Thoracic aorta (tissue), 2 donors: Measurements from ENCODE around the gene FAM47B. TPM values are rescaled to one million over a fixed set of nuclear protein-coding genes. Genes with fewer than 3 reads are reported as not detected.

Experiments used
- ATAC-seq: fragments of 150-250 bp; one replicate; pipeline ENCODE4 v1.8.0; 2017; ENCODE audit warnings: low read depth; ENCODE audit not compliant: insufficient number of reproducible peaks, low FRiP score
- DNase-seq: peaks from one replicate; pipeline ENCODE4 v3.0.0-alpha.2; 2020; ENCODE audit warnings: low spot score
- H3K27ac ChIP-seq, 2 donors: fragments of 200-600 bp; sonication (generic); 1 replicate in 1 of 2; 2 replicates in 1 of 2; pipeline ENCODE4 v1.5.1; 2016; ENCODE audit warnings: mild to moderate bottlenecking in 2 of 2, moderate library complexity in 2 of 2
- H3K27me3 ChIP-seq: fragments of 200-600 bp; sonication (generic); replicated peaks from 2 replicates; pipeline ENCODE4 v1.6.0; 2016; ENCODE audit warnings: mild to moderate bottlenecking; ENCODE audit not compliant: insufficient read depth
- H3K36me3 ChIP-seq: fragments of 200-600 bp; sonication (generic); one replicate; pipeline ENCODE4 v1.5.1; 2016
- H3K4me1 ChIP-seq, 2 donors: fragments of 200-600 bp; sonication (generic); 1 replicate in 1 of 2; 2 replicates in 1 of 2; pipeline versions ENCODE4 v1.5.1 to v1.6.0; 2016; ENCODE audit warnings: low read depth in 2 of 2, mild to moderate bottlenecking in 1 of 2; ENCODE audit not compliant: control insufficient read depth in 1 of 2
- H3K4me3 ChIP-seq: fragments of 200-600 bp; sonication (generic); 2 replicates; pipeline ENCODE4 v1.5.1; 2016; ENCODE audit warnings: mild to moderate bottlenecking
- H3K9me3 ChIP-seq: fragments of 200-600 bp; sonication (generic); 2 replicates; pipeline ENCODE4 v1.5.1; 2016
- total RNA-seq, 2 donors: library from RNA; depleted of rRNA; stranded (reverse); fragments of >200 nt; gene quantifications; one replicate each; pipeline versions ENCODE4 v1.1.0 to v1.2.3, GENCODE V29; 2016
- TF ChIP-seq, protein P1 (sequence below): fragments of 200-600 bp; sonication (generic); IDR thresholded peaks from one replicate; pipeline ENCODE4 v1.5.1; 2019; ENCODE audit warnings: antibody characterized with exemption

Gene FAM47B
- total RNA-seq, 2 donors from 2014 or later: not detected

DNA sequence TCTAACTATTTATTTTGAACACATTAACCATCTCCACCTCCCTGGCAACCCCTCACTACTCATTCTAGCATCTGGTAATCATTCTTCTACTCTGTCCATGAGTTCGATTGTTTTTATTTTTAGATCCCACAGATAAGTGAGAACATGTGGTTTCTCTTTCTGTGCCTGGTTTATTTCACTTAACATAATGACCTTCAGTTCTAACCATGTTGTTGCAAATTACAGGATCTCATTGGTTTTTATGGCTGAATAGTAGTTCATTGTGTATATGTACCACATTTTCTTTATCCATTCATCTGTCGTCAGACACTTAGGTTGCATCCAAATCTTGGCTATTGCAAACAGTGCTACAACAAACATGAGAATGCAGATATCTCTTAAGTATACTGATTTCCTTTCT, 33.4 kb upstream of the FAM47B start:
- no peak overlapping the region for H3K27ac ChIP-seq
- ATAC-seq: no peak
- H3K4me1 ChIP-seq: no peaks in the 10 kb centered on the region
- H3K36me3 ChIP-seq: no peaks in the 10 kb centered on the region
- TF ChIP-seq, protein P1, sequence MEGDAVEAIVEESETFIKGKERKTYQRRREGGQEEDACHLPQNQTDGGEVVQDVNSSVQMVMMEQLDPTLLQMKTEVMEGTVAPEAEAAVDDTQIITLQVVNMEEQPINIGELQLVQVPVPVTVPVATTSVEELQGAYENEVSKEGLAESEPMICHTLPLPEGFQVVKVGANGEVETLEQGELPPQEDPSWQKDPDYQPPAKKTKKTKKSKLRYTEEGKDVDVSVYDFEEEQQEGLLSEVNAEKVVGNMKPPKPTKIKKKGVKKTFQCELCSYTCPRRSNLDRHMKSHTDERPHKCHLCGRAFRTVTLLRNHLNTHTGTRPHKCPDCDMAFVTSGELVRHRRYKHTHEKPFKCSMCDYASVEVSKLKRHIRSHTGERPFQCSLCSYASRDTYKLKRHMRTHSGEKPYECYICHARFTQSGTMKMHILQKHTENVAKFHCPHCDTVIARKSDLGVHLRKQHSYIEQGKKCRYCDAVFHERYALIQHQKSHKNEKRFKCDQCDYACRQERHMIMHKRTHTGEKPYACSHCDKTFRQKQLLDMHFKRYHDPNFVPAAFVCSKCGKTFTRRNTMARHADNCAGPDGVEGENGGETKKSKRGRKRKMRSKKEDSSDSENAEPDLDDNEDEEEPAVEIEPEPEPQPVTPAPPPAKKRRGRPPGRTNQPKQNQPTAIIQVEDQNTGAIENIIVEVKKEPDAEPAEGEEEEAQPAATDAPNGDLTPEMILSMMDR: no peak
- H3K9me3 ChIP-seq: no peaks in the 10 kb centered on the region
- no peak for DNase-seq
- H3K4me3 ChIP-seq: no peak overlapping the region
- no peaks in the 10 kb centered on the region for H3K27me3 ChIP-seq

DNA sequence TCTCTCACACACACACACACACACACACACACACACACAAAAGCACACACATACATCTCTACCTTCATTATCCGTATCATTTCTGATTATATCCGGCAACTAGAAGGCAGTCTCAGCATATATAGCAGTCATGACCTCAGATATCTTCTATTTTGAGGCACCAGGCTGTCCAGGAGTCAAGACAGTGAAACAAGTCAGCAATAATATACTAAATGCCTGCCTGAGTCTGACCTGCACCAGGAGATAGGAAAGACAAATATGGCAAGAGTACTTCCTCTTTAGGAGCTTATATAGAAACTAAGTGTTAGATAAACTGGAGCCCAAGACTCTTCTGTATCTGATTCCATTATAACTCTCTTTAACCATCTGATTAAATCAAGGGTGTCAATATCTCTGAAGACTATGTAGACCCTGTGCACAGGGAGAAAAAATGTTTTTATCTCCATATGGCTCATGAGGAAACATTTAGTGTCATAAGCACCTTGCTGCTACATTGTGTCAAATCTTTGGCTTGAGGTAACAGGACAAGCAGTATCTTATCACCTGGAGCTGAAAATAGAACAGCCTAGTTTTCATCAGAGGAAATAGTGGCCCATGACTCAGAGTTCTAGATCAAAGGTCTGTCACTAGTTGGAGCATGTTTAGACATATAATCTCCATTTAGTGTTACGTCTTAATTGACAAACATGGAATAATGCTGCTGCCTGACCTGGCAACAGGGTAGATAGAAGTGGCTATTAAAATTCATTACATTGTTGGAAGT, 27.0 kb upstream of the FAM47B start:
- Histone ChIP-seq H3K27ac (no peak overlapping the region), H3K9me3 (no peaks in the 10 kb centered on the region), H3K4me3 (no peak overlapping the region), H3K36me3 (no peaks in the 10 kb centered on the region), H3K27me3 (no peaks in the 10 kb centered on the region), H3K4me1 (peaks cover 0 to 10% of the 10 kb centered on the region in 2 donors)
- DNase-seq: no peak
- TF ChIP-seq, protein P1: no peak
- no peak for ATAC-seq

- Histone ChIP-seq H3K36me3 (no peaks in the 10 kb centered on the region), H3K4me3 (no peak overlapping the region), H3K27me3 (no peaks in the 10 kb centered on the region), H3K9me3 (no peaks in the 10 kb centered on the region), H3K27ac (no peak overlapping the region), H3K4me1 (peaks cover 0 to 15% of the 10 kb centered on the region in 2 donors)
- TF ChIP-seq, protein P1: no peak
- ATAC-seq (no peak), DNase-seq (no peak)
Measured at GRCh38 chrX:34917146-34917545, 25.4 kb upstream of the FAM47B start.

GRCh38 chrX:34918091-34918736, 24.4 kb upstream of the FAM47B start:
- peaks cover 0 to 15% of the 10 kb centered on the region in 2 donors for H3K4me1 ChIP-seq
- H3K36me3 ChIP-seq: no peaks in the 10 kb centered on the region
- no peak overlapping the region for H3K4me3 ChIP-seq
- no peaks in the 10 kb centered on the region for H3K9me3 ChIP-seq
- TF ChIP-seq, protein P1: no peak
- H3K27ac ChIP-seq: no peak overlapping the region
- no peak for DNase-seq
- ATAC-seq: no peak
- no peaks in the 10 kb centered on the region for H3K27me3 ChIP-seq

GRCh38 chrX:34918856-34919255, 23.7 kb upstream of the FAM47B start:
- Histone ChIP-seq H3K4me1 (peaks cover 0 to 15% of the 10 kb centered on the region in 2 donors), H3K4me3 (no peak overlapping the region), H3K9me3 (no peaks in the 10 kb centered on the region), H3K27me3 (no peaks in the 10 kb centered on the region), H3K27ac (no peak overlapping the region), H3K36me3 (no peaks in the 10 kb centered on the region)
- DNase-seq (no peak), ATAC-seq (no peak)
- TF ChIP-seq, protein P1: no peak
